Measurements from ENCODE around the gene KHSRP. TPM values are rescaled to one million over a fixed set of nuclear protein-coding genes. Genes with fewer than 3 reads are reported as not detected.

Gene KHSRP
- total RNA-seq, 1 experiment from 2014 or later: 373 TPM

- Histone ChIP-seq H3K4me1 (ENCODE audit: insufficient read depth, low read length) (peaks cover 9% of the 10 kb centered on the region; the same call in 1 of the 2 replicates), H3K36me3 (ENCODE audit: low read depth, low read length) (peaks cover 5% of the 10 kb centered on the region; the same call in 1 of the 2 replicates), H3K9ac (ENCODE audit: low read length) (no peak overlapping the region), H3K4me2 (ENCODE audit: low read length) (no peak overlapping the region), H2AFZ (ENCODE audit: low read length) (no peak overlapping the region), H3K9me2 (replicated peaks; ENCODE audit: low read length) (no peaks in the 10 kb centered on the region), H3K79me2 (ENCODE audit: low read length) (peaks cover 14% of the 10 kb centered on the region), H3K27ac (ENCODE audit: low read length) (no peak overlapping the region), H3K9me3 (ENCODE audit: low read length) (no peaks in the 10 kb centered on the region), H3K4me3 (ENCODE audit: low read length) (no peak overlapping the region), H3F3A (ENCODE audit: low read length, unreplicated experiment) (no peaks in the 10 kb centered on the region), H3K27me3 (ENCODE audit: low read length) (no peaks in the 10 kb centered on the region), H4K20me1 (ENCODE audit: low read length) (no peaks in the 10 kb centered on the region)
- TF ChIP-seq EZH2 (IDR thresholded peaks at IDR 0.05; ENCODE audit: low read length, unreplicated experiment) (no peak), CTCF (conservative IDR thresholded peaks at IDR 0.05; ENCODE audit: low read depth, low read length) (no peak), EZH2phosphoT487 (IDR thresholded peaks at IDR 0.05; ENCODE audit: borderline replicate concordance, low read length) (no peak)
- no TSS peak for BruUV-seq (replicated peaks)
- ATAC-seq: no peak
- CTCF ChIA-PET: no interaction called here
- intact Hi-C loops (cut with micrococcal nuclease): no loop called here
- POLR2A ChIA-PET (ENCODE audit: unreplicated experiment): no interaction called here
- no peak for DNase-seq
Observed at GRCh38 chr19:6467384-6467783, 42.8 kb upstream of the KHSRP start.

GRCh38 chr19:6466526-6467248 lies 42.1 kb upstream of the KHSRP start:
- Histone ChIP-seq H3K27ac (ENCODE audit: low read length) (no peak overlapping the region), H3K4me2 (ENCODE audit: low read length) (no peak overlapping the region), H3K36me3 (ENCODE audit: low read depth, low read length) (peaks cover 5% of the 10 kb centered on the region; the same call in 1 of the 2 replicates), H3F3A (ENCODE audit: low read length, unreplicated experiment) (no peaks in the 10 kb centered on the region), H3K79me2 (ENCODE audit: low read length) (peaks cover 14% of the 10 kb centered on the region), H3K27me3 (ENCODE audit: low read length) (no peaks in the 10 kb centered on the region), H3K9ac (ENCODE audit: low read length) (no peak overlapping the region), H3K9me2 (replicated peaks; ENCODE audit: low read length) (no peaks in the 10 kb centered on the region), H4K20me1 (ENCODE audit: low read length) (no peaks in the 10 kb centered on the region), H3K4me3 (ENCODE audit: low read length) (no peak overlapping the region), H3K4me1 (ENCODE audit: insufficient read depth, low read length) (peaks cover 9% of the 10 kb centered on the region; the same call in 1 of the 2 replicates), H2AFZ (ENCODE audit: low read length) (no peak overlapping the region), H3K9me3 (ENCODE audit: low read length) (no peaks in the 10 kb centered on the region)
- intact Hi-C loops (cut with micrococcal nuclease): no loop called here
- POLR2A ChIA-PET (ENCODE audit: unreplicated experiment): no interaction called here
- BruUV-seq (replicated peaks): no TSS peak
- CTCF ChIA-PET: no interaction called here
- DNase-seq: no peak
- no peak for TF ChIP-seq EZH2 (IDR thresholded peaks at IDR 0.05; ENCODE audit: low read length, unreplicated experiment)
- TF ChIP-seq CTCF (conservative IDR thresholded peaks at IDR 0.05; ENCODE audit: low read depth, low read length): no peak
- TF ChIP-seq EZH2phosphoT487 (IDR thresholded peaks at IDR 0.05; ENCODE audit: borderline replicate concordance, low read length): no peak
- ATAC-seq: no peak

- no peak overlapping the region for H2AFZ ChIP-seq (ENCODE audit: low read length)
- H3K4me3 ChIP-seq (ENCODE audit: low read length): no peak overlapping the region; the same call in 1 of the 2 replicates
- ChIA-PET POLR2A (ENCODE audit: unreplicated experiment) (interaction anchor here (0.6 kb wide), 1 partner anchor 10 kb away, joined by 5 read pairs; no protein-coding TSS in a partner anchor), CTCF (no interaction called here)
- H3K4me1 ChIP-seq (ENCODE audit: insufficient read depth, low read length): peaks cover 9% of the 10 kb centered on the region; the same call in 1 of the 2 replicates
- no peaks in the 10 kb centered on the region for H4K20me1 ChIP-seq (ENCODE audit: low read length)
- H3K27me3 ChIP-seq (ENCODE audit: low read length): no peaks in the 10 kb centered on the region
- no peaks in the 10 kb centered on the region for H3K9me2 ChIP-seq (replicated peaks; ENCODE audit: low read length)
- DNase-seq (no peak), ATAC-seq (no peak)
- intact Hi-C loops (cut with micrococcal nuclease): no loop called here
- H3K79me2 ChIP-seq (ENCODE audit: low read length): peaks cover 14% of the 10 kb centered on the region
- no TSS peak for BruUV-seq (replicated peaks)
- H3K36me3 ChIP-seq (ENCODE audit: low read depth, low read length): peaks cover 5% of the 10 kb centered on the region; the same call in 1 of the 2 replicates
- no peaks in the 10 kb centered on the region for H3K9me3 ChIP-seq (ENCODE audit: low read length)
- no peaks in the 10 kb centered on the region for H3F3A ChIP-seq (ENCODE audit: low read length, unreplicated experiment)
- no peak overlapping the region for H3K27ac ChIP-seq (ENCODE audit: low read length)
- H3K9ac ChIP-seq (ENCODE audit: low read length): no peak overlapping the region
- peak overlapping the region; percentile 98 for H3K4me2 ChIP-seq (ENCODE audit: low read length)
- TF ChIP-seq EZH2phosphoT487 (IDR thresholded peaks at IDR 0.05; ENCODE audit: borderline replicate concordance, low read length) (no peak), EZH2 (IDR thresholded peaks at IDR 0.05; ENCODE audit: low read length, unreplicated experiment) (no peak), CTCF (conservative IDR thresholded peaks at IDR 0.05; ENCODE audit: low read depth, low read length) (no peak)
Observed at GRCh38 chr19:6465663-6466062, 41.1 kb upstream of the KHSRP start.
